ENCODE measurements around the gene NUP153.

DNA sequence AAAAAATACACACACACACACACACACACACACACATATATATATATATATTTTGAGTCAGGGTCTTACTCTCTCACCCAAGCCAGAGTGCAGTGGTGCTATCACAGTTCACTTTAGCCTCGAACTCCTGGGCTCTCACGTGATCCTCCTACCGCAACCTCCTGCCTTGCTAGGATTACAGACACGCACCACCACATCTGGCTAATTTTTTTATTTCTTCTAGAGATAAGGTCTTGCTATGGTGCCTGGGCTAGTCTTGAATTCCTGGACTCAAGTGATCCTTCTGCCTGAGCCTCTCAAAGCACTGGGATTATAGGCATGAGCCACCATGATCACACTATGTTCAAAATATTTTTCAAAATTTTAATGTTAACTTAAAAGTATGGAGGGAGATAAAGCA lies 43.5 kb downstream of the NUP153 start:
- TF ChIP-seq CEBPB (IDR thresholded peaks at IDR 0.05) (no peak), NPAS2 (CRISPR knock-in tag; IDR thresholded peaks at IDR 0.05; ENCODE audit: borderline replicate concordance) (no peak), KDM1A (IDR thresholded peaks at IDR 0.05; ENCODE audit: low read depth) (no peak), EP300 (IDR thresholded peaks at IDR 0.05) (no peak), RAD21 (conservative IDR thresholded peaks at IDR 0.05 in 1 of 2, IDR thresholded peaks at IDR 0.05 in 1 of 2) (no peak), POLR2A (IDR thresholded peaks at IDR 0.05; ENCODE audit: low read length) (no peak)
- TF ChIP-seq, protein P1, sequence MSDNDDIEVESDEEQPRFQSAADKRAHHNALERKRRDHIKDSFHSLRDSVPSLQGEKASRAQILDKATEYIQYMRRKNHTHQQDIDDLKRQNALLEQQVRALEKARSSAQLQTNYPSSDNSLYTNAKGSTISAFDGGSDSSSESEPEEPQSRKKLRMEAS (IDR thresholded peaks at IDR 0.05): no peak
- TF ChIP-seq, protein P2, sequence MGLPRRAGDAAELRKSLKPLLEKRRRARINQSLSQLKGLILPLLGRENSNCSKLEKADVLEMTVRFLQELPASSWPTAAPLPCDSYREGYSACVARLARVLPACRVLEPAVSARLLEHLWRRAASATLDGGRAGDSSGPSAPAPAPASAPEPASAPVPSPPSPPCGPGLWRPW (IDR thresholded peaks at IDR 0.05): no peak
